Measurements from ENCODE around the gene TMEM91. TPM values are rescaled to one million over a fixed set of nuclear protein-coding genes. Genes with fewer than 3 reads are reported as not detected.

TMEM91 gene
- total RNA-seq, 1 donor from 2014 or later, result 9.2 TPM

DNA sequence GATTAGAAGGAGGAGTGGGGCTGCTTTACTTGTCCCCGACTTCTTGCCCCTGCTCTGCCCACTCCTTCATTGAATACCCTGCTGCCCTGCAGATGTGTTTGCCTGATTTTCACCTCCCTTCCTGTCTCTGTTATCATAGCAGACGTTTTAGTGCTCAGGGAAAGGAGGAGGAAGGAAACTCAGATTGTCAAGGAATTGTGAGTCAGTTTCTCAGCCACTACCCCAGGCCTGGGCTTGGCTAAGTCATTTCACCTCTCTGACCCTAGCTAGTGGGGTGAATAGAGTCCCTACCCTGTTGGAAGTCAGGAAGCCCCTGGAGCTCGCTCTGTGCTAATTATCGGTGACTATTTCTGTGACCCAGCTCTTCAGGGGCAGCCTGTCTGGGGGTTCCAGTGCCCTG lies 25.1 kb downstream of the TMEM91 start:
- no peak for DNase-seq (ENCODE audit: extremely low spot score, unreplicated experiment)
- Mint-ChIP-seq H3K4me3 (ENCODE audit: unreplicated experiment) (no peak overlapping the region), H3K27ac (ENCODE audit: unreplicated experiment) (no peak overlapping the region), H3K4me1 (ENCODE audit: unreplicated experiment) (peaks cover 21% of the 10 kb centered on the region), H3K36me3 (ENCODE audit: unreplicated experiment) (peaks cover 3% of the 10 kb centered on the region), H3K27me3 (ENCODE audit: unreplicated experiment) (no peaks in the 10 kb centered on the region), H3K9me3 (ENCODE audit: unreplicated experiment) (no peaks in the 10 kb centered on the region)
- TF ChIP-seq, protein P1, sequence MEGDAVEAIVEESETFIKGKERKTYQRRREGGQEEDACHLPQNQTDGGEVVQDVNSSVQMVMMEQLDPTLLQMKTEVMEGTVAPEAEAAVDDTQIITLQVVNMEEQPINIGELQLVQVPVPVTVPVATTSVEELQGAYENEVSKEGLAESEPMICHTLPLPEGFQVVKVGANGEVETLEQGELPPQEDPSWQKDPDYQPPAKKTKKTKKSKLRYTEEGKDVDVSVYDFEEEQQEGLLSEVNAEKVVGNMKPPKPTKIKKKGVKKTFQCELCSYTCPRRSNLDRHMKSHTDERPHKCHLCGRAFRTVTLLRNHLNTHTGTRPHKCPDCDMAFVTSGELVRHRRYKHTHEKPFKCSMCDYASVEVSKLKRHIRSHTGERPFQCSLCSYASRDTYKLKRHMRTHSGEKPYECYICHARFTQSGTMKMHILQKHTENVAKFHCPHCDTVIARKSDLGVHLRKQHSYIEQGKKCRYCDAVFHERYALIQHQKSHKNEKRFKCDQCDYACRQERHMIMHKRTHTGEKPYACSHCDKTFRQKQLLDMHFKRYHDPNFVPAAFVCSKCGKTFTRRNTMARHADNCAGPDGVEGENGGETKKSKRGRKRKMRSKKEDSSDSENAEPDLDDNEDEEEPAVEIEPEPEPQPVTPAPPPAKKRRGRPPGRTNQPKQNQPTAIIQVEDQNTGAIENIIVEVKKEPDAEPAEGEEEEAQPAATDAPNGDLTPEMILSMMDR (IDR thresholded peaks at IDR 0.05), result no peak

GRCh38 chr19:41402010-41402409 lies 25.7 kb downstream of the TMEM91 start:
- Mint-ChIP-seq H3K4me3 (ENCODE audit: unreplicated experiment) (no peak overlapping the region), H3K9me3 (ENCODE audit: unreplicated experiment) (no peaks in the 10 kb centered on the region), H3K27ac (ENCODE audit: unreplicated experiment) (no peak overlapping the region), H3K36me3 (ENCODE audit: unreplicated experiment) (peaks cover 3% of the 10 kb centered on the region), H3K4me1 (ENCODE audit: unreplicated experiment) (peaks cover 17% of the 10 kb centered on the region), H3K27me3 (ENCODE audit: unreplicated experiment) (no peaks in the 10 kb centered on the region)
- TF ChIP-seq, protein P1 (IDR thresholded peaks at IDR 0.05), result no peak
- DNase-seq (ENCODE audit: extremely low spot score, unreplicated experiment), result no peak

GRCh38 chr19:41403181-41403970 lies 27.0 kb downstream of the TMEM91 start:
- peaks cover 3% of the 10 kb centered on the region for H3K36me3 Mint-ChIP-seq (ENCODE audit: unreplicated experiment)
- no peaks in the 10 kb centered on the region for H3K27me3 Mint-ChIP-seq (ENCODE audit: unreplicated experiment)
- no peak overlapping the region for H3K27ac Mint-ChIP-seq (ENCODE audit: unreplicated experiment)
- DNase-seq (ENCODE audit: extremely low spot score, unreplicated experiment), result no peak
- TF ChIP-seq, protein P1 (IDR thresholded peaks at IDR 0.05), result no peak
- H3K4me3 Mint-ChIP-seq (ENCODE audit: unreplicated experiment), result no peak overlapping the region
- peaks cover 9% of the 10 kb centered on the region for H3K4me1 Mint-ChIP-seq (ENCODE audit: unreplicated experiment)
- no peaks in the 10 kb centered on the region for H3K9me3 Mint-ChIP-seq (ENCODE audit: unreplicated experiment)

DNA sequence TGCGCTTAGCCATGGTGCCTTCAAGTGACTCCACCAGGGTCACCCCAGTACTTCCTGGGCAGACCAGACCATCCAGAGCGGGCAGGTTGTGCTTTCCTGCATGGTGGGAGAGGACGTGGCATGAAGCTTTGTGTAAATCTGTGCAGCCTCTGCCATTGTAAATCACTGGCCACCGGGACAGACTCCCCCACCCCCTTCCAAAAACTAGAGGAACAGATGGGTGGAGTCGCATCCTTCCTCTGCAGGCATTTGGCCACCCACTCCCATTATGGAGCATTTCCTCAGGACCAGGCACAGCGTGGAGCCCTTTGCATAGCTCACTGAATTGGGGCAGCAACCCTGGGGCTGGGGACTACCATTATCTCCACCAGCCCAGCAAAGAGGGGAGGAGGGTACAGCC lies 29.4 kb downstream of the TMEM91 start:
- Mint-ChIP-seq H3K9me3 (ENCODE audit: unreplicated experiment) (no peaks in the 10 kb centered on the region), H3K36me3 (ENCODE audit: unreplicated experiment) (peaks cover 3% of the 10 kb centered on the region), H3K27me3 (ENCODE audit: unreplicated experiment) (no peaks in the 10 kb centered on the region), H3K27ac (ENCODE audit: unreplicated experiment) (no peak overlapping the region), H3K4me1 (ENCODE audit: unreplicated experiment) (peaks cover 5% of the 10 kb centered on the region), H3K4me3 (ENCODE audit: unreplicated experiment) (no peak overlapping the region)
- TF ChIP-seq, protein P1 (IDR thresholded peaks at IDR 0.05), result no peak
- no peak for DNase-seq (ENCODE audit: extremely low spot score, unreplicated experiment)

DNA sequence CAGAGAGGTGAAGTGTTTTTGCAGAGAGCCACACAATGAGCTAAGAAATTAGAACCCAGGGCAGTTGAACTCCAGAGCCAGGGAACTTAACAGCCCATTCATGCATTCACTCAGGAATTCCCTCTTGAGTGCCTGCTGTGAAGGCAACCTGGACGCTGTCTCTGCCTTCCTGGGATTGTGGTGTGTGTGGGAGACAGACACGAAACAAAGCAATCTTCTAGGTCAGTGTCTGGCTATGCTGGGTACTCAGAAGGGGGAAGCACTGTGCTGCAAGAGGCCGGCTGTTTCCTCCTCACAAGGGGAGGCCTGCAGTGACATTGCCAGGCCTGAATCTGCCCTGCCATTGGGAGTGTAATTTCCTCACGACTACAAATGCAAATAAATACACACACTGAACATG lies 30.9 kb downstream of the TMEM91 start:
- Mint-ChIP-seq H3K4me1 (ENCODE audit: unreplicated experiment) (peaks cover 5% of the 10 kb centered on the region), H3K27ac (ENCODE audit: unreplicated experiment) (no peak overlapping the region), H3K36me3 (ENCODE audit: unreplicated experiment) (peaks cover 3% of the 10 kb centered on the region), H3K4me3 (ENCODE audit: unreplicated experiment) (no peak overlapping the region), H3K27me3 (ENCODE audit: unreplicated experiment) (no peaks in the 10 kb centered on the region), H3K9me3 (ENCODE audit: unreplicated experiment) (no peaks in the 10 kb centered on the region)
- no peak for DNase-seq (ENCODE audit: extremely low spot score, unreplicated experiment)
- TF ChIP-seq, protein P1 (IDR thresholded peaks at IDR 0.05), result no peak
